SIG-M5 treated with dmso at 0.1 percent for 504 hours (cell line): ENCODE data around the gene KLHL29.

ENCODE experiments used
- DNase-seq: peaks from one replicate; lab custom pipeline; 2025; ENCODE audit not compliant: unreplicated experiment; lab: John Stamatoyannopoulos, UW

The KLHL29 gene

DNA sequence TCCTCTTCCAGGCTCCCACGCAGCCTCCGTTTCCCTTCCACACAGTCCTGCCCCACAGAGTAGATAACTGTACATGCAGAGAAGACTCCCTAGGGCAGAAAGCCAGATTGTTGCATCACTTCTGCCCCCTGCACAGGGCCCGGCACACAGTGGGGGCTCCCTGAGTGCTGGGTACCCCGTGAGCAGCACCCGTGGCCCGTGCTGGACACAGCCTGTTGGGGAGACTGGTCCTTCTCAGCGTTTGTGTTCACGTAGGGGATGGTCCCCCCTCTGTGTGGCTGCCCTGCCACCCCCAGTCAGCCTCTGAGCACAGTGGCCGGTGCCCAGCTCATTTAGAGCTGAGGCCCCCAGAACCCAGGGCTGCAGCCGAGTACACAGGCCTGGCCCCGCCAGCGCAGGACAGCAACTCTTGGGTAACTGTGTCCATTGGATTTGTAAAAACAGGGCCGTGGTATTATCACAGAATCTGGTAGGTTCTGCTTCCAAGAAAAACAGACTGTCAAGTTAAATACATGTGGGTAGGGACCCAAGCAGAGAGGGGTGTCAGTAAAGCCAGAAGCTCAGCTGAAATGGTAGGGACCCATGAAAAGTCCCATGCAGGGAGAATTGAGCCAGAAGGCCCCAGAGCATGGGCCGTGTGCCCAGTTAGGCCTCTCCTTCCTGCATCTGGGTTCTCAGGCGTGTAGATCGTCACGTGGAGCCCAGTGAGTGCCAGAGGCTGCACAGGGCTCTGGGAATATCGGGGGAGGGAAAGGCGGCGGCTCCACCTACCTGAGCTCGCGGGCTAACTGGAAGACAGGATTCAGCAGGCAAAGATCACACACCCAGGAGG, 284.6 kb downstream of the KLHL29 start:
- no peak for DNase-seq

DNA sequence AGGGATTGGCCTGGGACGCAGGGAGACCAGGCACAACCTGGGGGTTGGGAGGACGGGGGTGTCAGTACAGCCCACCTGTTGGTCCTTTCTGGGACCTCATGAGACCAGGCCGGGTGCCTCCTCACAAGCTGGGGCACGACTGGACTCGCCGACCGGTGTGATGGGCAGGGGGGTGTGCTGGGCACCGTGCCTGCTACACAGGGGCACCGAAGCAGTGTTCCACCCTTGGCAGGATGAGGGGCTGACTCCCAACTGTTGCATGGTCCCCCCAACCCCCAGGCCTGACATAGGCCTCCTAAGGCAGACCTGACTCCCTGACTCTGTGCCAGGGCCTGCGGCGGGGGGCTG, 285.2 kb downstream of the KLHL29 start:
- no peak for DNase-seq

GRCh38 chr2:23673082-23673481, 288.1 kb downstream of the KLHL29 start:
- no peak for DNase-seq

DNA sequence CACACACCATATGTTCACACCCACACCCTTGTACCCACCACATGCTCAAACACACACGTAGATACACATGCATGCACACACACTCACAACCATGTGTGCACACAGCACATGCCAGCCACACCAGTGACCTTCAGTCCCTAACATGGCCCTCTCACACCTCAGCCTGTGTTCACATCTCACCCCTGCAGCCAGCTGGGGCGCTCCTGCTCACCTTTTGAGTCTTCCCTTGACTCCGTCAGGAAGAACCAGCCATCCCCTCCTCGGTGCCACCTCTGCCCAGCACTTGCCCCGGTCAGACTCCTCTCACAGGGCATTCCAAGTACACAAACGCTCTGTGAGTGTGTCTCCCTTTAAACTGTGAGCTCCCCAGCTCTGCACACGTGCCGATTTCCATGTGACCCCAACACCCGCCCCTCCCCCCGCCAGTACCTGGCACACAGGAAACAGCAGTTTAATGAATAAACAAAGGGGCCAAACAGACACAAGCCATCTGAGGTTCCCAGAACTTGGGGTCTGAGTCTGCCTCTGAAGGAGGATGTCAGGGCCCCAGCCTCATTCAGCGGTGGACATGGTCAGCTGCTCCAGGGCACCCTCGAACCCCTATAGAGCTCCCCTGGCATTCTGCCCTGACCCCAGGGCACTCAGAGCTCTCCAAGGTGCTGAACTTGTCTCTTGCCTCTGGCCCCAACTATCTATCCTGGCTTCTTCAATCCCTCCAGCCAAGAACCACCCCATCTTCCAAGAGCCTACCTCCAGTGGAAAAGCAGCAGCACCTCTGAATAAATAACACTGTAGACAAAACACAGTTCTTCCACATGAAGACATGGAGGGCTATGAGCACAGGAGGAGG, 289.1 kb downstream of the KLHL29 start:
- peak; percentile 8 for DNase-seq

DNA sequence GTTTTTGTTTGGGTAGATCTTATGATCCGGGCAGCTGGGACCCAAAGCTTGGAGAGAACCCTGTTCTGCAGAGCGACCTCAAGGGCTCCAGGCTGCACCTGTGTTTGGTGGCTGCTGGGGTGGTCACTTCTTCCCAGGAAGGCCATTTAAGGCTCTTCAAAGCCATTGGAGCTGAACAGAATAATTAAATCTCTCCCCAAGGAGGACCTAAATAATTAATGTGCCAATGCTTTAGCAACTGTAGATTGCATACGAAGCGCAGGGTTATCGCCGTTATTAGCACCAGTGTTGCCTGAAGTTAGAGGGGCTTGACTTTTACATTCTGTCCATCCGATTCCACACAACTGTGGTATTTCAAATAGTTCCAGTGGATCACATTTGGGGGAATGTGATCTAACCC, 290.5 kb downstream of the KLHL29 start:
- no peak for DNase-seq

- DNase-seq = no peak
Observed at GRCh38 chr2:23677836-23678235, 292.9 kb downstream of the KLHL29 start.

DNA sequence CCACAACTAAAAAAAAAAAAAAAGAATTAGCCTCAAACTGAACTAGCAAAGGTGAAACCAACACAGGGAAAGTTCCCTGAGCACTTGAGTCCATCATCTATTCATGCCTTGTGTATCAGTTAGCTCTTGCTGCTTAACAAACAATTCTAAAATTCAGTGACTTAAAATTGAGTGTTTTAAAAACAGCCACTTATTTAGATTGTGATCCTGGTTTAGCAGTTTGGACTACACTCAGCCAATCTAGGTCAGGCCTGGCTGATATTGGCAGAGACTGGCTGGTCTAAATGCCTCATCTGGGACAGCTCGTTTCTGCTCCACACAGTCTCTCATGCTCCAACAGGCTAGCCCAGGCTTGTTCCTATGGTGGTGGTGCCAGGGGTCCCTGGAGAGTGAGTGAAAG, 294.1 kb downstream of the KLHL29 start:
- no peak for DNase-seq

DNA sequence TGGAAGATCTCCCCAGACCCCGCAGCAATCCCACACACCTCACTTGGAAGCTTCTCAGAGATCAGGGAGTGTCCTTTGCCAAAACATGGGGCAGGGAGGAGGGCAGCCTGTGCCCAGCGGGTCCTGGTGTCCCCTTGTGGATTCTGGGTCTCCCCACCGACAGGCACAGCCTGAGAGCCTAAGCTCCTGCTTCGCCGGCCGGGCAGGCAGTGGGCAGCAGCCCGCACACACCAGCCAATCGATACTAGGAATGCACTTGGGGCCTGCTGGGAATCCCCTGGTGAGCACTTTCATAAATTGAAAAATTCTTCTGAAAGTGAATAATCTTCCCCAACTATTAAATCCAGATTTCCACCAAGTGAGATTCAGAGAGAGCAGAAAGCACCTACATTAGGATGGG, 296.0 kb downstream of the KLHL29 start:
- no peak for DNase-seq

- DNase-seq = no peak
Observed at GRCh38 chr2:23681356-23682140, 296.6 kb downstream of the KLHL29 start.

DNA sequence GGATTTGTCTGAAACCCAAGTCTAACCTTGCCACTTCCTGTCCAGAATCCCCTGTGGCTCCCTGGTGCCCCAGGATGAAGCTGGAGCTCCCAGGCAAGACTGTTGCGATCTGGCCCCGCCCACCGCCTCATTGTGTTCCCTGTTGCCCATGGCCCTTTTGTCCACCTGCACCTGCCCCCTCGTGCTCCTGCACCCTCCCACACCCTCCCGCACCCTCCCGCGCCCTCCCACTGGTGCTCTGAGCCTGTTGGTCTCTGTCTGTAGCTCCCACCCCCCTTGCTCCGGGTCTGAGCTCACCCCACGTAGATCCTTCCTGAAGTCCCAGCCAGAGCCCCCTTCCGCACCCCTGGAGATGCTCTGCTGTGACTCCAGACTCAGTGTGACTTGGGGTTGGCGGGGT, 297.5 kb downstream of the KLHL29 start:
- no peak for DNase-seq

DNA sequence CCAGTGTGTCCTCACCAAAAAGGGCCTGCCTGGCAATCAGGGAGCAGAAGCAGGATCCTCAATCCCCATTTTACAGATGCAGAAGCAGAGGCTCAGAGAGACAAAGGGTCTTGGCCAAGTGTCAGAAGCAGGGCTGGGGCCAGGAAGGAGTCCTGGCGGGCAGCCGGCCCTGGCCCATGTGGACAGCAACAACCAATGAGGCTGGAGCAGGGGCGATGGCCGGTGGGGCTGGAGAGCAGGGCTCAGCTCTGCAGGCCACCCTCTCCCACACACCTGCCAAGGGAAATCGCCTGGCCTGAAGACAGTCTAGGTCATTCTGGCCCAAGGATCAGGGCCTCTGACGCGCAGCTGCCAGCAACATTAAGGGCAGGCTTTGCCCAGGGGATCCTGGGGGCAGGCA, 298.0 kb downstream of the KLHL29 start:
- no peak for DNase-seq

DNA sequence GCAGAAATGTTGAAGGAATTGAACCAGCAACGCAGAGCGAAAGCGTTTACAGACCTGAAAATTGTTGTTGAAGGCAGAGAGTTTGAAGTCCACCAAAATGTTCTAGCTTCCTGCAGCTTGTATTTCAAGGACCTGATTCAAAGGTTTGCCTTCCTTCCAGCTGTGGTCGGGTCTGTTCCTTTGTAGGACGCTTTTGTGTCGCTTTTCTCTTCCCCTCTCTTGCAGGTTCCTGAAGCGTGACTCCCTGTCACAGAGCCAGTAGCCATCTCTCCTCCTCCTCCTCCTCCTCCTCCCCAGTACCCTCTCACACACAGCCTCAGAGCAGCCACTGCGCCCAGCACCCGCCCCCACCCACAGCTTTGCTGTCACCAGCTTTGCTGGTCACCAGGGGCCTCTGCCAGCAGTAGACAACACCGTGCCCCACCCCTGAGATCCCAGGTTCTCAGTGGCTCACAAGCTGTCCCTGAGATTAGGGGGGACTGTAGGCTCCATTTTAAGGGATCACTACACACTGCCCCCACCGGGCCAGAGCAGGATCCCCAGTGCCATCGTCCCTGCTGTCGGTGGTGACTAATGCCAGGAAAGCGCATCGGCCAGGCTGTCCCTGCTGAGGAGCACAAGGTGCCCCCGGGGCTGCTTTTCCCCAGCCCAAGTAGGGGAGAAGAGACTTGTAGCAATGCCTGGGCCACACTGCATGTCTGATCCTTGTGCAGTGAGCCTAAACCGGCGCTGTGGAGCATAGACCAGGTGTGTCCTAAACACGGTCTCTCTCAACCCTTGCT, 299.6 kb downstream of the KLHL29 start:
- DNase-seq = no peak

GRCh38 chr2:23685181-23685580, 300.2 kb downstream of the KLHL29 start:
- no peak for DNase-seq

DNA sequence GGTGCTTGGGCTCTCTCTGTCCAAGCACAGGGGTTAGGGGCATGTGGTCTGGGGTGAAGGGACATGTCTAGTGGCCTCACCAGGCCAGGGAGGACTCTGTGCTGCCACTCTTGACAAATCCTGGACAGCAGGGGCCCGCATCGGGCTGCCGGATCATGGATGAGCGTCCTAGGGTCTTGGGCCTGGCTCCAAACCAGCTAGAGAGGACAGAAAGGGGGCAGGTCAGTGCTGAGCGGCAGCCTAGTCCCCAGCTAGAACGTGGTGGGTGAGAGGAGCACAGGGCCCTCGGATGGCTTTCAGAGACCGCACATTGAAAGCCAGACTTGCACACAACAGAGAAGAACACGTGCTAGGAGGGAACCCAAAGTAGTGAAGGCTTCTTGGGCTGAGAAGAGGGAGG, 300.7 kb downstream of the KLHL29 start:
- DNase-seq = no peak

GRCh38 chr2:23686405-23687029, 301.5 kb downstream of the KLHL29 start:
- no peak for DNase-seq

DNA sequence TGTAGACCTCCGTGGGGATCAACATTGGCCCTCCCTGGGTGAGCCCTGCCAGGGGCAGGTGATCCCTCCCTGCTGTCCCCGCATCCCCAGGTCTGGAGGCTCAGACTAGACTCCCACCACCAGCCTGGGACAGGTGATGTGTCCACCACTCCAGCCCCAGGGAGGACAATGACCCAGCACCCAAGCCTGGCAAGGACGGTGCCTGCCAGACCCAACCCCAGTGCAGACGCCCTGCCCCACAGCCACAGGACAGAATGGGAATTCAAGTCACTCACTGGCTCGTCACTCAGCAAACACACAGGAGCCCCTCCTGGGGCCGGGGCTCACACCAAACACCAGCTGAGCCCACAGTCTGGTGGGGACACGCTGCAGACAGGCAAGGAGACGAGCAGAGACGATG, 302.2 kb downstream of the KLHL29 start:
- no peak for DNase-seq

- DNase-seq = no peak
Observed at GRCh38 chr2:23687713-23688112, 302.7 kb downstream of the KLHL29 start.

- DNase-seq = no peak
Observed at GRCh38 chr2:23688486-23689130, 303.6 kb downstream of the KLHL29 start.

- no peak for DNase-seq
Observed at GRCh38 chr2:23689131-23689700, 304.2 kb downstream of the KLHL29 start.

- no peak for DNase-seq
Observed at GRCh38 chr2:23689891-23690290, 304.9 kb downstream of the KLHL29 start.
